ENCODE results near the gene TOP1.

Gene TOP1

GRCh38 chr20:41173161-41173721 is 144.6 kb downstream of the TOP1 start:
- DNase-seq (ENCODE audit: low spot score in 2 of 2) (peak; percentile 59 to 68), ATAC-seq (ENCODE audit: low read depth) (peak; percentile 90)
- no peak overlapping the region for H3K27ac Mint-ChIP-seq
- peaks cover 23% of the 10 kb centered on the region for H3K36me3 Mint-ChIP-seq
- H3K27me3 Mint-ChIP-seq: no peaks in the 10 kb centered on the region
- H3K9me3 Mint-ChIP-seq: no peaks in the 10 kb centered on the region
- no peaks in the 10 kb centered on the region for H3K4me1 Mint-ChIP-seq
- H3K4me3 Mint-ChIP-seq: no peak overlapping the region

GRCh38 chr20:41173791-41174341 is 145.2 kb downstream of the TOP1 start:
- H3K36me3 Mint-ChIP-seq: peaks cover 21% of the 10 kb centered on the region
- no peaks in the 10 kb centered on the region for H3K9me3 Mint-ChIP-seq
- no peak overlapping the region for H3K4me3 Mint-ChIP-seq
- no peak overlapping the region for H3K27ac Mint-ChIP-seq
- ATAC-seq (ENCODE audit: low read depth) (no peak), DNase-seq (ENCODE audit: low spot score in 2 of 2) (no peak)
- no peaks in the 10 kb centered on the region for H3K27me3 Mint-ChIP-seq
- H3K4me1 Mint-ChIP-seq: no peaks in the 10 kb centered on the region

Measured in memory B cell (primary cell).